ENCODE measurements around the gene TESK2.
A peak's percentile ranks its signal among the peaks of the same experiment; 100 is the strongest.
"Not testable (repeated sequence)": the region's sequence is repeated elsewhere in the genome, so short reads cannot be mapped to it uniquely, and the experiment has no call there.

TESK2 gene

GRCh38 chr1:45370575-45370974, 120.4 kb downstream of the TESK2 start:
- DNase-seq: no peak

- DNase-seq: no peak
Observed at GRCh38 chr1:45365051-45365450, 125.9 kb downstream of the TESK2 start.

GRCh38 chr1:45364294-45364693, 126.7 kb downstream of the TESK2 start:
- no peak for DNase-seq

- DNase-seq: not testable (repeated sequence)
Observed at GRCh38 chr1:45360981-45361380, 130.0 kb downstream of the TESK2 start.

GRCh38 chr1:45359882-45360513, 131.0 kb downstream of the TESK2 start:
- DNase-seq: peak; percentile 61

GRCh38 chr1:45356186-45356585, 134.8 kb downstream of the TESK2 start:
- DNase-seq: no peak

- no peak for DNase-seq
Observed at GRCh38 chr1:45355683-45356082, 135.3 kb downstream of the TESK2 start.

- no peak for DNase-seq
Observed at GRCh38 chr1:45354838-45355237, 136.1 kb downstream of the TESK2 start.

DNA sequence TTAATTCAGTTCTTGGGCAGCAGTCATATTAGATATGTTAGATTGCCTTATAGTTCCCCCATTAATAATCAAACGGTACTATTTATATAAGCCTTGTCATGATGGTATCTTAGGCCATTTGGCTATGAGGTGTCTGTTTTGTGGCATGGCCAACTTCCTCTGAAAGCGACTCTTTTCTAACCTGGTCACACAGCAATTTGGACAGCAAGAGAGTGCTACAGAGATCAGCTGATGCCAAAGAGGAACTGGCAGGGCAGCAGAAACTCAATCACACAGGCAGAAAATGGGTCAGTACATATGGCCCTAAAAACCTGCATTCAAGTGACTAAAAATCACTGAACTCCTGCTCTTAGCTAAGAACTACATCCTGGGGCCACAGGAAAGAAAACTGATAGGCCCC, 137.3 kb downstream of the TESK2 start:
- DNase-seq: no peak

DNA sequence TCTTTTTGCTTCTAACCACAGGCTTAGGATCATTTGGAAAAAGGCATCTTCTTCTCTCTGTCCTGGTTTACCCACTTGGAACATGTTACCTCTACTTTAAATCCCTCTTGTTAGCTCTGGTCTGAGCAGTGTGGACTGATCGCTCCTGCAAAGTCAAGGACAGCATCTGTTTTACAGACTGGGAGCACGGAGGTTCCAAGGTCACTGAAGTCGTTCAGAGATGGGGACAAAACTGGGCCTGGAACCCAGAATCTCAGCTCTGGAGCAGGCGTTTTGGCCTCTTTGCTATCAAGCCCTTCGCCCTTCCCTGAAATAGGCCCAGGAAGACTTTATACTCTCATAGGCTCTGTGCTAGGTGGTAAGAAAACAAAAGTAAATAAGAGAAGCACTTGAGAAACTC, 139.5 kb downstream of the TESK2 start:
- DNase-seq: no peak

DNA sequence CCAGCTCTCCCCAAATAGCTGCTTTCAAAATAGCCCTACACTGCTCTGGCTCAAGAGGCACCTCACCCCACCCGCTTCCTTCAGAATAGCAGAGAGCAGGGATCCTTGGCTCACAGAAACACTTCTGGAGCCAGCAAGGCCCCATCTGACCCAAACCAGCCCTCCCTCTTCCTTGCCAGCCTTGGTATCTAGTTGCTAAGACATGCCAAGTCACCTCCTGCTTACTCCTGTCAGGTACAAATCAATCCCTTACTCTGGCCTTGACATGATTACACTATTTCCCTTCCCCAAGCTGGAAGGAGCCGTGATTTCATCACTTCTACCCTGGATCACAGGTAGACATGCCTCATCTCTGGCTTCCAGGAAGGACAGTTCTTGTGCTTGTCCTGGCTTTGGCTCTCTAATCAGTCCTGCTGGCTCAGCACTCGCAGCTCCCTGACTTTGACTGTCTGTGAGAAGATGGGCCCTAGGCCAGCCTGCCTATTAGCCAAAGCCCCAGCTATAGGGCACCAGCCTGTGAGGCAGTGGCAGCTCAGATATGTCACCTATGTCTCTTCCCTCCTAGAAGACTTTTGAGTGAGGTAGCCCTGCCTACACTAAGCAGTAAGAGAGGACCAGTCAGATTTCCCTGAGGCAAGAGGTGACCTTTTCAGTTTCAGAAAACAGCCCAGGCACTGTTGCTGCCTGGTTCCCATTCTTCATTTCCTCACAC, 141.8 kb downstream of the TESK2 start:
- no peak for DNase-seq

GRCh38 chr1:45348609-45348965, 142.4 kb downstream of the TESK2 start:
- DNase-seq: no peak

DNA sequence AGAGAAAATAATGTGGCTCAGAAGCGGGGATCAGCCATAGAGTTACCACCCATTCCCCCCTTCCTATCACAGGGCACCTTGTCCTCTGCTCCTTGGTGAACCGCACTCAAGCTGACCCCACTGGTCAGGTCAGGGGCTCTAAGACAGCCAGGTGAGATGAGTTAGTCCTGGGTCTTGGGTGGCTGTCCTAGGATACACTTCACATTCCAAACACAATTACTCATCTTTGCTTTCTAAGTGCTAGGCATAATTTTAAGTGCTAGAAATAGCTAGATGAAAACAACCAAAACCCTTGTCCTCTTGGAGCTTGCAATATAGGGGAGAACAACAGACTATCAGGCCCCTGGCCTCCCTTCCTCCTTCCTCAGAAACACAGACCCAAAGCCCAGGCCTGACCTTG, 142.9 kb downstream of the TESK2 start:
- no peak for DNase-seq

GRCh38 chr1:45346473-45346872, 144.5 kb downstream of the TESK2 start:
- DNase-seq: no peak

DNA sequence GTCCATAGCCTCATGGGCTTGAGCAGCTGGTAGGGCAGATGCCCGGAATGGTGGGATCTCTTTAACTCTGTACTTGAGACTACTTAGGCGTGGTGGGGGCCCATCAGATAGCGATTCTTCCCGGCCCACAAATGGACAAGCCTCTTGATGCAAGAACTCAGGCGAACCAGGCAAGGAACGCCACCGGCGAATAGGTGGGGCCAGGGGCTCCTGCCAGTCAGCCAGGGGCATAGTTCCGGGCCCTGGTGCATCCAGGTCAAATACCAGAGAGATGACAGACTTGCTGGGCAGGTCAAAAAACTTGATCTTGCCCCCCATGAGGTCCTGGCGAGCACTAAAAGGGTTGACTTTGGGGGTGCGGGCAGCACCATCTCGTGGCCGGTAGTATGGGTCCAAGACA, 145.9 kb downstream of the TESK2 start:
- DNase-seq: no peak

GRCh38 chr1:45344499-45344898, 146.5 kb downstream of the TESK2 start:
- DNase-seq: no peak

DNA sequence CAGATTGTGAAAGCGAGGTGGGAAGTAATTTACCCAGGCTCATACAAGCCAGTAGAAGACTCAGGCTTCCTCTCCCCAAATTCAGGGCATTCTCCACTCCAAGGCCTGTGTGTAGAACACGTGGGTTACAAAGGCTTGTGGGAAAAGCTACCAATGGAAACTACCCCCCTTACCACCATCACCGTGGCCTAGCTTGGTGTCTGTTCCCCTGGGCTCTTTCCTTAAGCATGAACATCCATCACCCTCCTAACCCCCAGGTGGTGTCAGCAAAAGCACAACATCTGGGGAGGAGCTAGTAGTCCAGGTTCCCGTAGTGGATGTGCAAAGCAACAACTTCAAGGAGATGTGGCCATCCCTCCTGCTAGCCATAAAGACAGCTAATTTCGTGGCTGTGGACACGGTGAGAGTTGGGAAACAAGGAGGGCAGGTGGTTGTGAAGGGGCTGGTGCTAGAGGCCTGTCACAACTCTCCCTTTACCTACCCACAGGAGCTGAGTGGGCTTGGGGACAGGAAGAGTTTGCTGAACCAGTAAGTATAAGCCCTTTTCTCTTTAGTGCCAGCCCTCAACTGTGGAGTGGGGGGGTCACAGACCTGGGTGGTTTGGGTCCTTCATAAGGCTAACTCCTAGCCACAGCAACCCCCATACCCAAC, 150.0 kb downstream of the TESK2 start:
- peak in 1 of 2 donors; percentile 28 for DNase-seq

GRCh38 chr1:45339789-45340558, 151.0 kb downstream of the TESK2 start, which contains the start of the genes MUTYH and TOE1:
MUTYH (minus strand) TSS chr1:45340440; CDS start chr1:45334505, 5,935 bp downstream.
TOE1 (plus strand) TSS chr1:45340170; CDS start chr1:45340253, 83 bp downstream.
- peak; percentile 94 to 99 for DNase-seq

DNA sequence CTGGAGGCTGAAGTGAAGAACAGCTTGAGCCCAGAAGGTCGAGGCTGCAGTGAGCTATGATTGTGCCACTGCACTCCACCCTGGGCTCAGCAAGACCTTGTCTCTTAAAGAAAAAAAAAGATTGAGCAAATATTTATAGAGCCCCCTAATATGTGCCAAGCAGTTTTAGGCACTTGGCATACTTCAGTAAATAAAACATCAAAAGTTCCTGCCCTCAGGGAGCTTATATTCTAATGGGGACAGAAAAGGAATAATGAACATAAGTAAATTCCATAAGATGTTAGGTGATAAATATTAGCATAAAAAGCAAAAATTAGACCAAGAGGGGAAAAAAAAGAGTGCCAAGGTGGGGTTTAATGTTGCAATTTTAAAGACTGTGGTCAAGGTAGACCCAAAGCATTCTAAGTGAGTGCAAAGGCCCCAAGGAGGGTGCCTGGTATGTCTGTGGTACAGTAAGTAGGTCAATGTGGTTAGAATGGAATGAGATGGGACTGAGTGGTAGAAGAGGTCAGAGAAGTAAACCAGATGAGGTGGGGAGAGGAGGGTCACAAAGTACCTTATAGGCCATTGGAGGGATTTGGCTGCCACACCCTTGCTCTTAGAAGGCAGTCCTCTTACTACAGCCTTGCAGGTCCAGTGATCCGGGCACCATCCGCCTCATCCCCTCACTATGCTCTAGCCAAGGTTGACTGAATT, 153.2 kb downstream of the TESK2 start:
- no peak for DNase-seq

DNA sequence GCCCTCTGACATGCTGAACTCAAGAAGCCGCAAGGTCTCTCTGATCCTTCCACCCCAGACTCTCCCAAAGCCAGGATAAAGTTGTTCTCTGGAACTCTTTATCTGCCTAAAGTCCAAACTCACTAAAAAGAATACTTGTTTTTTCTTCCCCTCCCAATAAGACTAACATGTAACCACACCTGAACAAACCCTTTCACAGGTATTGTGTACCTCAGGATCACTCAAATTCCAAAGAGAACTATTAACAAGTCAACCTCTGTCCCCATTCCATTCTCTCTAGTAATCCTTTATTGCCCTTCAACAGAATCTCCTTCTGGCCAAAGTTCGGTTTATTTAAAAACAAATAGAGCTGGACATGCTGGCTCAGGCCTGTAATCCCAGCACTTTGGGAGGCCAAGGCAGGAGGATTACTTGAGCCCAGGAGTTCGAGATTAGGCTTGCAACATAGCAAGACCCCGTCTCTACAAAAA, 155.1 kb downstream of the TESK2 start:
- no peak for DNase-seq

GRCh38 chr1:45334308-45335245, 156.4 kb downstream of the TESK2 start:
- no peak for DNase-seq
